Fibroblast of pulmonary artery (primary cell): ENCODE data around the gene IL15.
A peak's percentile ranks its signal among the peaks of the same experiment; 100 is the strongest.
"Not testable (repeated sequence)": the region's sequence is repeated elsewhere in the genome, so short reads cannot be mapped to it uniquely, and the experiment has no call there.

Source experiments
- DNase-seq: peaks from one replicate; pipeline ENCODE4 v3.0.0-alpha.2; 2010; ENCODE audit warnings: low read depth
- H3K4me3 ChIP-seq: replicated peaks from 2 replicates; pipeline ENCODE4 v1.5.1; 2011; ENCODE audit warnings: low read depth, mild to moderate bottlenecking, control low read depth, low read length, moderate library complexity
- CTCF ChIP-seq: IDR thresholded peaks from 2 replicates; pipeline ENCODE4 v1.5.1; 2011; ENCODE audit warnings: mild to moderate bottlenecking, control low read depth, low read length, inconsistent platforms; ENCODE audit errors: missing control alignments

Gene IL15

GRCh38 chr4:141676087-141676670, 39.8 kb downstream of the IL15 start:
- no peak overlapping the region for H3K4me3 ChIP-seq
- DNase-seq, result no peak
- no peak for TF ChIP-seq CTCF

- H3K4me3 ChIP-seq, result no peak overlapping the region
- DNase-seq, result no peak
- no peak for TF ChIP-seq CTCF
Measured at GRCh38 chr4:141680060-141680459, 43.7 kb downstream of the IL15 start.

DNA sequence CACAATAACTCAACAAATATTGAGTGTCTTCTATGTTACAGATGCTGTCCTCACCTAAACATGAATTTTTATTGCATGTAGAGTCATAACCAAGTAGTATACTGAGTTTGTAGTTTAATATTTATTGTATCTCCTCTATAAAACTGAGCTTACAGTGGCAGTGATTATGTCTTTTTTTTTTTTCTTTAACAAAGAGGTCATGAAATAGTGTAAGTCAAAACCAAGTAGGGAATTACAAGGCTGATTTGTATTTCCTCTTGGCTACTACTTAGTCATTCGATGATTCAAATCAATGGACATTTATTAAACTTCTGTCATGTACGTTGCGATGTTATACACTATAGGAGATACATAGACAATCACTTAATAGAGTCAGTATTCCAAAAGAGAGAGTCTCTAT, 48.4 kb downstream of the IL15 start:
- TF ChIP-seq CTCF, result no peak
- DNase-seq, result no peak
- H3K4me3 ChIP-seq, result no peak overlapping the region

DNA sequence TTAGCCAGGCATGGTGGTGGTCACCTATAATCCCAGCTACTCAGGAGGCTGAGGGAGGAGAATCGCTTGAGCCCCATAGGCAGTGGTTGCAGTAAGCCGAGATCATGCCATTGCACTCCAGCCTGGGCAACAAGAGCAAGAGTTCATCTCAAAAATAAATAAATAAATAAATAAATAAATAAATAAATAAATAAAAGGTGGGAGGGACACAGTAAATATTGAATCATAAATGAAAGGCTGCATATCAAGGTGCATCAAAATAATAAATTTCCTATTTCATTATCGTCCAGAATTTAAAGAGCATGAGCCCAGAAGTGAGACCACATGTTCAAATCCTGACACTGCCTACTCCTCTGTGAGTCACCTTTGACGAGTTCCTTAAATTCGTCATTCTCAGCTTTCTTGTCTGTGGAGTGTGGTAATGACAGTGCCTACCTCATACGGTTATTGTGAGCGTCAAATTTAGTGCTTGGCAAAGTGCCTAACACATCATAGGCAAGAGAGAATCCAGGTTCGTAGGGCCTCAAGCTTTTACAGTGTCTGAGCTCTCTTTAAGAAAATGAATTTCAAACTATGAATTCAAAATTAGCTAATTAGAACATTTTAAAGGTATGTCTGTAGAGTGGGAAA, 49.9 kb downstream of the IL15 start:
- no peak overlapping the region for H3K4me3 ChIP-seq
- TF ChIP-seq CTCF, result no peak
- DNase-seq, result peak; percentile 85

DNA sequence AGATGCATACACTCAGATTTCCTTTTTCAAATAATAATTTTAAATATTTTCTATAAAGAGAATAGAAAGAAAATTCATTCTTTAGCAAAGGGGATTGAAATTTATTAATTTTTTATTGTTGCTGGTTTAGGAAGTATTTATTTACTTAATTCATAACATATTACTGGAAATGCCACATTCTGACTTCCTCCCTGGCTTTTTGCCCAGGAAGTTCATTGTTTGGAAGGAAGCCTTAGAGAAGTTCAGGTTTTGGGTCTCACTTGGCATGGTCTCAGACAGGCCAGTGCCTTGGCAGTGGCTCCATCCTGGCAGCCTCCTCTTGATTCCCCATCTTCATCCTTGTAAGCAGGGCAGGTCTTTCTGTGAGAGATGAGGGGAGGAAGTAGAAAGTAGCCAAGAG, 50.5 kb downstream of the IL15 start:
- no peak overlapping the region for H3K4me3 ChIP-seq
- peak; percentile 62 for DNase-seq
- TF ChIP-seq CTCF, result no peak

DNA sequence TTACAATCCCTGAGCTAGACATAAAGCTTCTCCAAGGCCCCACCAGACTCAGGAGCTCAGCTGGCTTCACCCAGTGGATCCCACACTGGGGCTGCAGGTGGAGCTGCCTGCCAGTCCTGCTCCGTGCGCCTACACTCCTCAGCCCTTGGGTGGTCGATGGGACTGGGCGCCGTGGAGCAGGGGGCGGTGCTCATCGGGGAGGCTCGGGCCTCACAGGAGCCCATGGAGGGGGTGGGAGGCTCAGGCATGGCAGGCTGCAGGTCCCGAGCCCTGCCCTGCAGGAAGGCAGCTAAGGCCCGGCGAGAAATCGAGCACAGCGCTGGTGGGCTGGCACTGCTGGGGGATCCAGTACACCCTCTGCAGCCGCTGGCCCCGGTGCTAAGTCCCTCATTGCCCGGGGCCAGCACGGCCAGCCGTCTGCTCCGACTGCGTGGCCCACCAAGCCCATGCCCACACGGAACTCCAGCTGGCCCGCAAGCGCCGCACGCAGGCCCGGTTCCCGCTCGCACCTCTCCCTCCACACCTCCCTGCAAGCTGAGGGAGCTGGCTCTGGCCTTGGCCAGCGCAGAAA, 53.4 kb downstream of the IL15 start:
- not testable (repeated sequence) for H3K4me3 ChIP-seq, DNase-seq

DNA sequence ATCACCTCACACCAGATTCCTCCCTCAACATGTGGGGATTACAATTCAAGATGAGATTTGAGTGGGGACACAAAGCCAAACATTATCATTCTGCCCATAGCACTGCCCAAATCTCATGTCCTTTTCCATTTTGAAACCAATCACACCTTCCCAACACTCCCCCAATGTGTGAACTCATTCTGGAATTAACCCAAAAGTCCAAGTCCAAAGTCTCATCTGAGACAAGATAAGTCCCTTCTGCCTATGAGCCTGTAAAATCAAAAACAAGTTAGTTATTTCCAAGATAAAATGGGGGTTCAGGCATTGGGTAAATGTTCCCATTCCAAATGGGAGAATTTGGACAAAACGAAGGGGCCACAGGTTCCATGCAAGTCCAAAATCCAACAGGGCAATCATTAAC, 54.9 kb downstream of the IL15 start:
- not testable (repeated sequence) for DNase-seq, H3K4me3 ChIP-seq

- H3K4me3 ChIP-seq, result no peak overlapping the region
- no peak for TF ChIP-seq CTCF
- DNase-seq, result no peak
Measured at GRCh38 chr4:141692081-141692480, 55.7 kb downstream of the IL15 start.
